ENCODE results near the gene RNF32.
"Not testable (repeated sequence)": the region's sequence is repeated elsewhere in the genome, so short reads cannot be mapped to it uniquely, and the experiment has no call there.

RNF32 gene

GRCh38 chr7:156642306-156643045, 1.9 kb downstream of the RNF32 start:
- no peak for DNase-seq

- DNase-seq, result not testable (repeated sequence)
Measured at GRCh38 chr7:156647330-156647729, 6.8 kb downstream of the RNF32 start.

- DNase-seq, result no peak
Measured at GRCh38 chr7:156650042-156650441, 9.5 kb downstream of the RNF32 start.

GRCh38 chr7:156651474-156651873, 10.9 kb downstream of the RNF32 start:
- DNase-seq, result no peak

GRCh38 chr7:156652886-156653568, 12.5 kb downstream of the RNF32 start:
- DNase-seq, result no peak

- no peak for DNase-seq
Measured at GRCh38 chr7:156654511-156655234, 14.1 kb downstream of the RNF32 start.

- DNase-seq, result no peak
Measured at GRCh38 chr7:156655251-156655650, 14.7 kb downstream of the RNF32 start.

- no peak for DNase-seq
Measured at GRCh38 chr7:156655983-156656382, 15.4 kb downstream of the RNF32 start.

- DNase-seq, result no peak
Measured at GRCh38 chr7:156656598-156656997, 16.0 kb downstream of the RNF32 start.

GRCh38 chr7:156657681-156658080, 17.1 kb downstream of the RNF32 start:
- no peak for DNase-seq

GRCh38 chr7:156659203-156659602, 18.6 kb downstream of the RNF32 start:
- no peak for DNase-seq

- no peak for DNase-seq
Measured at GRCh38 chr7:156659961-156660360, 19.4 kb downstream of the RNF32 start.

GRCh38 chr7:156661637-156662036, 21.1 kb downstream of the RNF32 start:
- no peak for DNase-seq

GRCh38 chr7:156662277-156662676, 21.7 kb downstream of the RNF32 start:
- no peak for DNase-seq

- DNase-seq, result no peak
Measured at GRCh38 chr7:156665101-156665500, 24.5 kb downstream of the RNF32 start.

- no peak for DNase-seq
Measured at GRCh38 chr7:156666368-156667109, 26.0 kb downstream of the RNF32 start.

GRCh38 chr7:156667110-156667426, 26.5 kb downstream of the RNF32 start:
- DNase-seq, result no peak

GRCh38 chr7:156668130-156668741, 27.7 kb downstream of the RNF32 start:
- no peak for DNase-seq

GRCh38 chr7:156669035-156669828, 28.7 kb downstream of the RNF32 start:
- no peak for DNase-seq

- DNase-seq, result no peak
Measured at GRCh38 chr7:156673454-156673853, 32.9 kb downstream of the RNF32 start.

- DNase-seq, result no peak
Measured at GRCh38 chr7:156673902-156674301, 33.3 kb downstream of the RNF32 start.

GRCh38 chr7:156675721-156676120, 35.1 kb downstream of the RNF32 start:
- DNase-seq, result no peak
